ENCODE measurements around the gene SETD2. TPM values are rescaled to one million over a fixed set of nuclear protein-coding genes. Genes with fewer than 3 reads are reported as not detected.

Gene SETD2
- total RNA-seq, 1 experiment from 2014 or later = 60.8 TPM

- Histone ChIP-seq H4K20me1 (ENCODE audit: control insufficient read depth, insufficient read depth, insufficient read length) (no peaks in the 10 kb centered on the region), H3K4me2 (ENCODE audit: insufficient read depth, insufficient read length, low read length) (no peak overlapping the region), H3K4me1 (ENCODE audit: insufficient read depth, low read length) (peaks cover 6% of the 10 kb centered on the region), H2BK20ac (ENCODE audit: low read depth, low read length, poor library complexity, severe bottlenecking) (no peak overlapping the region), H2BK15ac (ENCODE audit: low read depth, low read length) (no peak overlapping the region), H2AK5ac (ENCODE audit: insufficient read length, low read length) (no peak overlapping the region), H2AFZ (ENCODE audit: low read length) (no peak overlapping the region), H3T11ph (ENCODE audit: low read length) (no peak overlapping the region), H3K23me2 (ENCODE audit: insufficient read length, low read depth, low read length, poor library complexity, severe bottlenecking) (no peaks in the 10 kb centered on the region), H4K91ac (ENCODE audit: insufficient read length, low read depth, low read length) (no peak overlapping the region), H3K79me1 (ENCODE audit: insufficient read depth, low read depth, low read length, poor library complexity, severe bottlenecking) (peaks cover 3% of the 10 kb centered on the region), H2BK120ac (ENCODE audit: low read depth, low read length, poor library complexity, severe bottlenecking) (no peak overlapping the region), H3K27ac (ENCODE audit: insufficient read length, low read depth, low read length) (no peak overlapping the region), H3K14ac (ENCODE audit: insufficient read depth, low read length) (no peak overlapping the region), H3K79me2 (ENCODE audit: insufficient read depth, low read length) (peaks cover 36% of the 10 kb centered on the region; the same call in 1 of the 2 replicates), H4K5ac (ENCODE audit: insufficient read length, low read depth, low read length) (no peak overlapping the region), H3K23ac (ENCODE audit: insufficient read length, low read depth, low read length) (no peak overlapping the region), H3K4ac (ENCODE audit: low read depth, low read length) (no peak overlapping the region), H2BK5ac (ENCODE audit: insufficient read length, low read length) (no peak overlapping the region), H3K18ac (ENCODE audit: insufficient read length, low read depth, low read length) (no peak overlapping the region), H3K56ac (ENCODE audit: insufficient read length, low read depth, low read length) (no peak overlapping the region), H3K27me3 (ENCODE audit: insufficient read depth, low read length) (no peaks in the 10 kb centered on the region), H3K9ac (ENCODE audit: extremely low read depth, insufficient read length, low read length) (no peak overlapping the region), H3K9me3 (ENCODE audit: control insufficient read depth, low read depth, low read length) (no peaks in the 10 kb centered on the region), H2BK12ac (ENCODE audit: insufficient read length, low read depth, low read length) (no peak overlapping the region), H4K8ac (replicated peaks; ENCODE audit: insufficient read length, low read depth, low read length) (no peak overlapping the region)
- Mint-ChIP-seq H3K4me3 (no peak overlapping the region), H3K27me3 (ENCODE audit: low read depth) (no peaks in the 10 kb centered on the region), H3K4me1 (peaks cover 23 to 26% of the 10 kb centered on the region in 2 experiments), H3K9me3 (no peaks in the 10 kb centered on the region; a peak in 2 of 5 replicates), H3K36me3 (ENCODE audit: insufficient read depth in 1 of 3, low read depth in 3 of 3) (peaks cover 0 to 8% (median 3%) of the 10 kb centered on the region in 3 experiments; a peak in 5 of 7 replicates), H3K27ac (peak overlapping the region in 1 of 3 experiments; percentile 16; a peak in 1 of 7 replicates)
- no CpG with 5 or more reads among the region's 2 CpGs for WGBS (ENCODE audit: extremely low coverage, insufficient read length, low lambda C conversion rate)
- no peak for DNase-seq
- TF ChIP-seq CTCF (conservative IDR thresholded peaks at IDR 0.05) = no peak
Measured at GRCh38 chr3:47149339-47149933, 14.5 kb downstream of the SETD2 start.

Measured in H9 (cell line).